ENCODE data around the gene NLRP1.

- TF ChIP-seq EZH2 (IDR thresholded peaks at IDR 0.05) (no peak), POLR2AphosphoS5 (IDR thresholded peaks at IDR 0.05; ENCODE audit: borderline replicate concordance, low read depth, low read length) (no peak)
These were observed 30.8 kb downstream of the NLRP1 start for GRCh38 chr17:5553479-5553878.
